T-helper 2 cell (primary cell): ENCODE measurements around the gene CEACAM5.
"Not testable (repeated sequence)": the region's sequence is repeated elsewhere in the genome, so short reads cannot be mapped to it uniquely, and the experiment has no call there.

Experiments used
- DNase-seq, 5 experiments: peaks; one replicate each; pipeline versions ENCODE4 v3.0.0 to v3.0.0-alpha.2; 2012 to 2022

Gene CEACAM5

DNA sequence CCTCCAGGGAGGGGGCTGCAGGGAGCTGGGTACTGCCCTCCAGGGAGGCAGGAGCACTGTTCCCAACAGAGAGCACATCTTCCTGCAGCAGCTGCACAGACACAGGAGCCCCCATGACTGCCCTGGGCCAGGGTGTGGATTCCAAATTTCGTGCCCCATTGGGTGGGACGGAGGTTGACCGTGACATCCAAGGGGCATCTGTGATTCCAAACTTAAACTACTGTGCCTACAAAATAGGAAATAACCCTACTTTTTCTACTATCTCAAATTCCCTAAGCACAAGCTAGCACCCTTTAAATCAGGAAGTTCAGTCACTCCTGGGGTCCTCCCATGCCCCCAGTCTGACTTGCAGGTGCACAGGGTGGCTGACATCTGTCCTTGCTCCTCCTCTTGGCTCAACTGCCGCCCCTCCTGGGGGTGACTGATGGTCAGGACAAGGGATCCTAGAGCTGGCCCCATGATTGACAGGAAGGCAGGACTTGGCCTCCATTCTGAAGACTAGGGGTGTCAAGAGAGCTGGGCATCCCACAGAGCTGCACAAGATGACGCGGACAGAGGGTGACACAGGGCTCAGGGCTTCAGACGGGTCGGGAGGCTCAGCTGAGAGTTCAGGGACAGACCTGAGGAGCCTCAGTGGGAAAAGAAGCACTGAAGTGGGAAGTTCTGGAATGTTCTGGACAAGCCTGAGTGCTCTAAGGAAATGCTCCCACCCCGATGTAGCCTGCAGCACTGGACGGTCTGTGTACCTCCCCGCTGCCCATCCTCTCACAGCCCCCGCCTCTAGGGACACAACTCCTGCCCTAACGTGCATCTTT is 7.8 kb upstream of the CEACAM5 start:
- no peak for DNase-seq

DNA sequence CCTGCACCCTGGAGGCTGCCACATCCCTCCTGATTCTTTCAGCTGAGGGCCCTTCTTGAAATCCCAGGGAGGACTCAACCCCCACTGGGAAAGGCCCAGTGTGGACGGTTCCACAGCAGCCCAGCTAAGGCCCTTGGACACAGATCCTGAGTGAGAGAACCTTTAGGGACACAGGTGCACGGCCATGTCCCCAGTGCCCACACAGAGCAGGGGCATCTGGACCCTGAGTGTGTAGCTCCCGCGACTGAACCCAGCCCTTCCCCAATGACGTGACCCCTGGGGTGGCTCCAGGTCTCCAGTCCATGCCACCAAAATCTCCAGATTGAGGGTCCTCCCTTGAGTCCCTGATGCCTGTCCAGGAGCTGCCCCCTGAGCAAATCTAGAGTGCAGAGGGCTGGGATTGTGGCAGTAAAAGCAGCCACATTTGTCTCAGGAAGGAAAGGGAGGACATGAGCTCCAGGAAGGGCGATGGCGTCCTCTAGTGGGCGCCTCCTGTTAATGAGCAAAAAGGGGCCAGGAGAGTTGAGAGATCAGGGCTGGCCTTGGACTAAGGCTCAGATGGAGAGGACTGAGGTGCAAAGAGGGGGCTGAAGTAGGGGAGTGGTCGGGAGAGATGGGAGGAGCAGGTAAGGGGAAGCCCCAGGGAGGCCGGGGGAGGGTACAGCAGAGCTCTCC is 6.9 kb upstream of the CEACAM5 start:
- no peak for DNase-seq

GRCh38 chr19:41702171-41702651 is 6.2 kb upstream of the CEACAM5 start:
- no peak for DNase-seq

GRCh38 chr19:41703602-41704293 is 4.7 kb upstream of the CEACAM5 start:
- DNase-seq, result no peak

DNA sequence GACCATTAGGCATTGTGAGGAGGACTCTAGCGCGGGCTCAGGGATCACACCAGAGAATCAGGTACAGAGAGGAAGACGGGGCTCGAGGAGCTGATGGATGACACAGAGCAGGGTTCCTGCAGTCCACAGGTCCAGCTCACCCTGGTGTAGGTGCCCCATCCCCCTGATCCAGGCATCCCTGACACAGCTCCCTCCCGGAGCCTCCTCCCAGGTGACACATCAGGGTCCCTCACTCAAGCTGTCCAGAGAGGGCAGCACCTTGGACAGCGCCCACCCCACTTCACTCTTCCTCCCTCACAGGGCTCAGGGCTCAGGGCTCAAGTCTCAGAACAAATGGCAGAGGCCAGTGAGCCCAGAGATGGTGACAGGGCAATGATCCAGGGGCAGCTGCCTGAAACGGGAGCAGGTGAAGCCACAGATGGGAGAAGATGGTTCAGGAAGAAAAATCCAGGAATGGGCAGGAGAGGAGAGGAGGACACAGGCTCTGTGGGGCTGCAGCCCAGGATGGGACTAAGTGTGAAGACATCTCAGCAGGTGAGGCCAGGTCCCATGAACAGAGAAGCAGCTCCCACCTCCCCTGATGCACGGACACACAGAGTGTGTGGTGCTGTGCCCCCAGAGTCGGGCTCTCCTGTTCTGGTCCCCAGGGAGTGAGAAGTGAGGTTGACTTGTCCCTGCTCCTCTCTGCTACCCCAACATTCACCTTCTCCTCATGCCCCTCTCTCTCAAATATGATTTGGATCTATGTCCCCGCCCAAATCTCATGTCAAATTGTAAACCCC is 2.8 kb upstream of the CEACAM5 start:
- DNase-seq, result peak in 1 of 5 experiments; percentile 16

GRCh38 chr19:41706741-41707501 is 1.5 kb upstream of the CEACAM5 start:
- peak; percentile 36 to 66 (median 56) for DNase-seq

DNA sequence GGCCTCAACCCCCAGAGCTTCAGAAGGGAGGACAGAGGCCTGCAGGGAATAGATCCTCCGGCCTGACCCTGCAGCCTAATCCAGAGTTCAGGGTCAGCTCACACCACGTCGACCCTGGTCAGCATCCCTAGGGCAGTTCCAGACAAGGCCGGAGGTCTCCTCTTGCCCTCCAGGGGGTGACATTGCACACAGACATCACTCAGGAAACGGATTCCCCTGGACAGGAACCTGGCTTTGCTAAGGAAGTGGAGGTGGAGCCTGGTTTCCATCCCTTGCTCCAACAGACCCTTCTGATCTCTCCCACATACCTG is 969 bp upstream of the CEACAM5 start:
- DNase-seq, result no peak

DNA sequence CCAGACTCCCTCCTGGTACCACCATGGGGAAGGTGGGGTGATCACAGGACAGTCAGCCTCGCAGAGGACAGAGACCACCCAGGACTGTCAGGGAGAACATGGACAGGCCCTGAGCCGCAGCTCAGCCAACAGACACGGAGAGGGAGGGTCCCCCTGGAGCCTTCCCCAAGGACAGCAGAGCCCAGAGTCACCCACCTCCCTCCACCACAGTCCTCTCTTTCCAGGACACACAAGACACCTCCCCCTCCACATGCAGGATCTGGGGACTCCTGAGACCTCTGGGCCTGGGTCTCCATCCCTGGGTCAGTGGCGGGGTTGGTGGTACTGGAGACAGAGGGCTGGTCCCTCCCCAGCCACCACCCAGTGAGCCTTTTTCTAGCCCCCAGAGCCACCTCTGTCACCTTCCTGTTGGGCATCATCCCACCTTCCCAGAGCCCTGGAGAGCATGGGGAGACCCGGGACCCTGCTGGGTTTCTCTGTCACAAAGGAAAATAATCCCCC is 505 bp upstream of the CEACAM5 start:
- DNase-seq, result no peak

DNA sequence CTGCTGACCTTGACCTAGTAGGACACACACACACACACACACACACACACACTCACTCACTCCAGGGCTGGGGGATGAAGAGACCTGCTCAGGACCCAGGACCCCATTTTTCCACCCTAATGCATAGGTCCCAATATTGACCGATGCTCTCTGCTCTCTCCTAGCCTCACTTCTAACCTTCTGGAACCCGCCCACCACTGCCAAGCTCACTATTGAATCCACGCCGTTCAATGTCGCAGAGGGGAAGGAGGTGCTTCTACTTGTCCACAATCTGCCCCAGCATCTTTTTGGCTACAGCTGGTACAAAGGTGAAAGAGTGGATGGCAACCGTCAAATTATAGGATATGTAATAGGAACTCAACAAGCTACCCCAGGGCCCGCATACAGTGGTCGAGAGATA is 1.1 kb downstream of the CEACAM5 start:
- DNase-seq, result not testable (repeated sequence)

DNA sequence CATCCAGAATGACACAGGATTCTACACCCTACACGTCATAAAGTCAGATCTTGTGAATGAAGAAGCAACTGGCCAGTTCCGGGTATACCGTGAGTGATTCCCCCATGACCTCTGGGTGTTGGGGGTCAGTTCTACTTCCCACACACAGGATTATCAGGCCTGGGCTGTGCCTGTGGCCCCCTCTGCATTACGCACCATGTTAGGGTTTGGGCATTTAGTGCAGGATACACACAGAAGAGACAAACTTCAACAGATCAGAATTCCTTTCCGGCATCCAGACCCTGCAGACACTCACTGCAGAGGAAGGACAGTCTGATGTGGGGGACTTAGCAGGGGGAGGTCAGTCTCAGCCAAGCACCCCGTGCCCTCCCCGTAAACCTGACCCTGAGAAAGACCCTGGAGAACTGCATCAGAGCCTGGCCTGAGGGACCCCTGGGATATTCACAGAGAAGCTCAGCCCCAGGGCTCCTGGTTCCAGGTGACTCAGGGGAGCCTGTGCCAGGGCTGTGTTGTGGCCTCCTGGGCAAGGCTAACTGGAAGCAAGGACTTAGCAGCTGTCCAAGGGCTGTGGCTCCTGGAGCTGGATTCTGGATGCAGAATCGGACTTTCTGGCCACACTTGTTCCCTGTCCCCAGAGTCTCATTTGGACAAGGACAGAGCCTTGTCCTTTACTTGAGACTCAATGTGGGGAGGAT is 1.7 kb downstream of the CEACAM5 start:
- no peak for DNase-seq

- no peak for DNase-seq
These were observed 3.2 kb downstream of the CEACAM5 start for GRCh38 chr19:41711376-41712261.

- DNase-seq, result no peak
These were observed 6.2 kb downstream of the CEACAM5 start for GRCh38 chr19:41714598-41714997.

DNA sequence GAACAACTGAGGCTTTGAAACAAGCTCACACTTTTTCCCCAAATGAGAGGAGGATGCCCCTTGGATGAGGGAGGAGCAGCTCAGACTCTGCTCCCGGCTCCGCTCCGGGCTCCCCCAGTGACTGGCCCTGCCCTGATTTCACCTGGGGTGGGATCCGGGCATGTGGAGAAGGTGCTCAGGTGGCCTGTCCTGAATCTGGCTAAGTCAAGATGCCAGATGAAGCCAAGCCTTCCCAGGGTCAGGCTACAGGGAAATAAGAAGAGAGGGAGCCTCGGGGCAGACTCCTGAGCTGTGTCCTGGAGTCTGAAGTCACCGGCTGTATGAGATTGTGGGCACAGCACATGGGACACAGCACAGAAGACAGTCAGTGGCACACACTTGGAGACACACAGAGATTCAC is 10.3 kb downstream of the CEACAM5 start:
- DNase-seq, result no peak

- DNase-seq, result no peak
These were observed 11.7 kb downstream of the CEACAM5 start for GRCh38 chr19:41720103-41720502.

- no peak for DNase-seq
These were observed 18.1 kb downstream of the CEACAM5 start for GRCh38 chr19:41726493-41726892.

GRCh38 chr19:41734156-41734555 is 25.7 kb downstream of the CEACAM5 start:
- no peak for DNase-seq

DNA sequence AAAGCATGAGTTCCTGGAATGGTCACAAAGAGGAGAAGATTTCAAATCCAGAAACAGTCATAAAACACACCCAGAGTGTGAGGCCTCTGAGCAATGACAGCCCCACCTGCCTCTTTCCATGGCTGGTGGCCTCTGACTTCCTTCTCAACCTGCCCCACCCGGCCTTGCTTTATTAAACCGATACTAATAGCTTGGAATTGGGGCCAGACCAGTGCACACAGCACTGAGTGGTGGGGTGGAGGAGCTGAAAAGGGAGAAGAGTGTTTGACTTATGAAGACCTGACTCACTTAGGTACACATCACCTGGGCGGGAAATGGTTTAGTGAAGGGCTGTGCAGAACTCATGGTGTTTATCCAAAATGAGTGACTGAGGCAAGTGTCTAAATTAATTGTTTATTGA is 26.2 kb downstream of the CEACAM5 start:
- DNase-seq, result no peak

GRCh38 chr19:41735071-41735600 is 26.7 kb downstream of the CEACAM5 start:
- DNase-seq, result no peak

DNA sequence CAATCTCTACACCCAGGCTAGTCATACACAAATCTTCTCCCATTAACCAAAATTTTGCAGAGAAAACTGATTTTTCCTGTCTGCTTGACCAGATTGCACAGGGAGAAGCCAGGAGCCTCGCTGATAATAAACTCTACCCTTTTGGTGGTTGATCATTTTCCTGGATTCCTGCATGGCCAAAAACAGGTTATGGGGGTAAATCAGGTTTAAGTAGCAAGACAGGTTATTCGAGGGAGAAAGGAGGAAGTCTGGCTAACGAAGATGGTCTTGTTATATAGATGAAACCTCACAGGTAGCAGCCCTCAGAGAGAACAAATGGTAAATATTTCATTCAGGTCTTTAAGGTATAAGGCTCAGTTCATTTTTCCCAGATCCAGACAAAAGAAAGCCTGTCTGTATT is 30.9 kb downstream of the CEACAM5 start:
- DNase-seq, result no peak
